ENCODE results near the gene MPZL1. TPM values are rescaled to one million over a fixed set of nuclear protein-coding genes. Genes with fewer than 3 reads are reported as not detected.

Gene MPZL1
- total RNA-seq, 1 experiment from 2014 or later, result 52.9 TPM

DNA sequence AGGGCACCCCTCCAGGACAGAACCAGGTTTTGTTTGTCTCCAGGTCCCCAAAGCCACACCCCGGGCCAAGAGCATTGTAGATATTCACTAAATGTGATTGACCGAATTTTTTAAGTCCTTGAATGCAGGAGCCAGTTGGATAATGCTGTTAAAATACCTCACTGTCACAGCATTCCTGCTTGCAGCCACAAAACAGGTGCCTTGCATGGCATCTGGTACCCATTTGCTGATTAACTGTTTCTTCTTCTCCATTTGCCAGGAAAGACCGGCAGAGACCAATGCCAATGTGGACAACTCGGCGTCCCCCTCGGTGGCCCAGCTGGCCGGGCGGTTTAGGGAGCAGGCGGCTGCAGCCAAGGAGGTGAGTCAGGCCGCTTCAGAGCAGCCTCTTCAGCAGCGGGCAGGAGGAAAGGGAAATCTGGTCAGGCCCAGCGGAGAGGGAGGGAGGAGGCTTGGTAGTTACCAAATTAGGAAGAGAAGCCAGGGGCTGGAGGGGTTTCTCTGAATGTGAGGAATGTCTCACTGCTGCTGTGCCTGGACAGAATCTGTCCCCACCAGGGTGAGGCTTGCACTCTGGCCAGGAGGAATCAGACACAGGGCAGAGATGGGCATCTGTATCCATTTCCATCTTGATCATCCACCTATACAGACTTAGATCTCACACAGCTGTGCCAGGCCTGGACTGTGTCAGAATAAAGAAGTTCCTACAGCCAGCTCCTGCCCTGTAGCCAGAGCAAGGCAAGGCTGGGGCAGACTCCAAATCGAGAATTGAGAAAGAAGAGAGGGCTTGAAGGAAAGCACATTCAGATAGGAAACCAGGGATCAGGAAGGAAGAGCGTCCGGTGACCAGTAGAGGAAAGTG lies 37.9 kb upstream of the MPZL1 start:
- no peaks in the 10 kb centered on the region for H3K9me2 ChIP-seq (ENCODE audit: insufficient read depth)
- no peaks in the 10 kb centered on the region for H3K9me3 ChIP-seq (ENCODE audit: control insufficient read depth in 1 of 2, insufficient read depth in 1 of 2, low read depth in 1 of 2, low read length in 2 of 2)
- ChIA-PET RAD21 (ENCODE audit: low non-redundant PET in 1 of 2, low total read pairs in 2 of 2, uncharacterized antibody in 2 of 2, unreplicated experiment in 2 of 2) (no interaction called here), POLR2A (no interaction called here), CTCF (no interaction called here)
- BruUV-seq (replicated peaks), result no TSS peak
- no peaks in the 10 kb centered on the region for H3K79me2 ChIP-seq (ENCODE audit: insufficient read depth, low read length)
- no peaks in the 10 kb centered on the region for H3K27me3 ChIP-seq (ENCODE audit: insufficient read depth, low read length)
- no peak for DNase-seq (ENCODE audit: low read depth, low spot score)
- no peak overlapping the region for H3K9ac ChIP-seq (ENCODE audit: low read length)
- ATAC-seq, result no peak
- H3K4me3 ChIP-seq (replicated peaks in 1 of 2; ENCODE audit: low read depth in 1 of 2, low read length in 2 of 2), result no peak overlapping the region
- H4K20me1 ChIP-seq (ENCODE audit: insufficient read depth), result no peaks in the 10 kb centered on the region
- no peaks in the 10 kb centered on the region for H3K36me3 ChIP-seq (ENCODE audit: control insufficient read depth in 1 of 2, insufficient read depth in 2 of 2, low read length in 2 of 2)
- TF ChIP-seq ZFX (IDR thresholded peaks at IDR 0.05) (no peak), EZH2 (IDR thresholded peaks at IDR 0.05) (no peak), EGR1 (IDR thresholded peaks at IDR 0.05; ENCODE audit: low read depth) (no peak), CBX3 (IDR thresholded peaks at IDR 0.05; ENCODE audit: low read depth) (no peak), SRF (IDR thresholded peaks at IDR 0.05; ENCODE audit: low read depth) (no peak), POLR2A (IDR thresholded peaks at IDR 0.05; ENCODE audit: borderline replicate concordance, extremely low read depth, insufficient read depth, insufficient read length) (no peak), TCF7L2 (IDR thresholded peaks at IDR 0.05; ENCODE audit: borderline replicate concordance, extremely low read depth, insufficient read depth, insufficient read length) (no peak)
- TF ChIP-seq, protein P1, sequence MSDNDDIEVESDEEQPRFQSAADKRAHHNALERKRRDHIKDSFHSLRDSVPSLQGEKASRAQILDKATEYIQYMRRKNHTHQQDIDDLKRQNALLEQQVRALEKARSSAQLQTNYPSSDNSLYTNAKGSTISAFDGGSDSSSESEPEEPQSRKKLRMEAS (IDR thresholded peaks at IDR 0.05), result no peak
- TF ChIP-seq, protein P2, sequence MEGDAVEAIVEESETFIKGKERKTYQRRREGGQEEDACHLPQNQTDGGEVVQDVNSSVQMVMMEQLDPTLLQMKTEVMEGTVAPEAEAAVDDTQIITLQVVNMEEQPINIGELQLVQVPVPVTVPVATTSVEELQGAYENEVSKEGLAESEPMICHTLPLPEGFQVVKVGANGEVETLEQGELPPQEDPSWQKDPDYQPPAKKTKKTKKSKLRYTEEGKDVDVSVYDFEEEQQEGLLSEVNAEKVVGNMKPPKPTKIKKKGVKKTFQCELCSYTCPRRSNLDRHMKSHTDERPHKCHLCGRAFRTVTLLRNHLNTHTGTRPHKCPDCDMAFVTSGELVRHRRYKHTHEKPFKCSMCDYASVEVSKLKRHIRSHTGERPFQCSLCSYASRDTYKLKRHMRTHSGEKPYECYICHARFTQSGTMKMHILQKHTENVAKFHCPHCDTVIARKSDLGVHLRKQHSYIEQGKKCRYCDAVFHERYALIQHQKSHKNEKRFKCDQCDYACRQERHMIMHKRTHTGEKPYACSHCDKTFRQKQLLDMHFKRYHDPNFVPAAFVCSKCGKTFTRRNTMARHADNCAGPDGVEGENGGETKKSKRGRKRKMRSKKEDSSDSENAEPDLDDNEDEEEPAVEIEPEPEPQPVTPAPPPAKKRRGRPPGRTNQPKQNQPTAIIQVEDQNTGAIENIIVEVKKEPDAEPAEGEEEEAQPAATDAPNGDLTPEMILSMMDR (IDR thresholded peaks at IDR 0.05 in 2 of 3, conservative IDR thresholded peaks at IDR 0.05 in 1 of 3; ENCODE audit: borderline replicate concordance in 1 of 3, insufficient read depth in 1 of 3, low read depth in 2 of 3, low read length in 2 of 3), result no peak
- no peak overlapping the region for H3K27ac ChIP-seq (ENCODE audit: low read depth, low read length)
- H3K4me2 ChIP-seq (ENCODE audit: low read length), result no peak overlapping the region
- no peak overlapping the region for H2AFZ ChIP-seq (ENCODE audit: low read depth, low read length, poor library complexity, severe bottlenecking)
- intact Hi-C loops (cut with micrococcal nuclease), result no loop called here
- no peaks in the 10 kb centered on the region for H3K4me1 ChIP-seq (ENCODE audit: control insufficient read depth in 1 of 2, insufficient read depth in 2 of 2, low read length in 2 of 2)
